CMK (cell line): Measurements from ENCODE around the gene BAZ1B.
"Not testable (repeated sequence)": the region's sequence is repeated elsewhere in the genome, so short reads cannot be mapped to it uniquely, and the experiment has no call there.

Source experiments
- DNase-seq: peaks from one replicate; pipeline ENCODE4 v3.0.0-alpha.2; 2010; ENCODE audit warnings: low read depth

Gene BAZ1B

GRCh38 chr7:73443548-73444255 is 78.4 kb downstream of the BAZ1B start:
- DNase-seq: no peak

GRCh38 chr7:73442903-73443500 is 79.1 kb downstream of the BAZ1B start:
- no peak for DNase-seq

- no peak for DNase-seq
Measured at GRCh38 chr7:73442222-73442902, 79.7 kb downstream of the BAZ1B start.

- DNase-seq: no peak
Measured at GRCh38 chr7:73439410-73439704, 82.7 kb downstream of the BAZ1B start.

GRCh38 chr7:73438547-73439409 is 83.3 kb downstream of the BAZ1B start:
- no peak for DNase-seq

GRCh38 chr7:73437621-73438416 is 84.3 kb downstream of the BAZ1B start:
- no peak for DNase-seq

GRCh38 chr7:73437091-73437490 is 85.0 kb downstream of the BAZ1B start:
- DNase-seq: no peak

- no peak for DNase-seq
Measured at GRCh38 chr7:73436031-73436929, 85.8 kb downstream of the BAZ1B start.

- no peak for DNase-seq
Measured at GRCh38 chr7:73435471-73436009, 86.6 kb downstream of the BAZ1B start.

- DNase-seq: no peak
Measured at GRCh38 chr7:73434701-73435069, 87.4 kb downstream of the BAZ1B start.

- DNase-seq: no peak
Measured at GRCh38 chr7:73433924-73434700, 88.0 kb downstream of the BAZ1B start.

- no peak for DNase-seq
Measured at GRCh38 chr7:73432676-73433075, 89.4 kb downstream of the BAZ1B start.

- no peak for DNase-seq
Measured at GRCh38 chr7:73431041-73431835, 90.9 kb downstream of the BAZ1B start.

GRCh38 chr7:73430540-73430939 is 91.6 kb downstream of the BAZ1B start:
- not testable (repeated sequence) for DNase-seq

GRCh38 chr7:73429622-73430505 is 92.2 kb downstream of the BAZ1B start:
- DNase-seq: no peak

- DNase-seq: no peak
Measured at GRCh38 chr7:73429215-73429614, 92.9 kb downstream of the BAZ1B start.

GRCh38 chr7:73427902-73428787 is 93.9 kb downstream of the BAZ1B start:
- no peak for DNase-seq
